GM12878 (cell line): ENCODE results near the gene SULT1C3. TPM values are rescaled to one million over a fixed set of nuclear protein-coding genes. Genes with fewer than 3 reads are reported as not detected.

ENCODE experiments used
- ATAC-seq: fragments of 200-7000 bp; cut with Tn5 transposase; 3 replicates; pipeline ENCODE4 v1.9.1; 2020; ENCODE audit warnings: mild to moderate bottlenecking, moderate library complexity
- BruUV-seq: library from RNA; stranded (reverse); fragments of 400-500 nt; replicated peaks from 2 replicates; lab custom pipeline; 2021; lab: Mats Ljungman, UMichigan
- CTCF ChIA-PET: fragments of 300-600 bp; sonication (Branson Sonifier 250); formaldehyde crosslinking; extraction: SDS; loops from one replicate; lab custom pipeline; 2021; ENCODE audit warnings: inconsistent platforms; lab: Yijun Ruan, JAX
- POLR2A ChIA-PET: fragments of 350-600 bp; formaldehyde crosslinking; extraction: SDS; loops from one replicate; lab custom pipeline; 2021; ENCODE audit warnings: inconsistent platforms; lab: Charles Lee
- RAD21 ChIA-PET: fragments of 300-600 bp; sonication (Branson Sonifier 250); formaldehyde crosslinking; loops from one replicate; lab custom pipeline; 2023; ENCODE audit warnings: antibody characterized with exemption; ENCODE audit not compliant: unreplicated experiment; lab: Charles Lee
- SMC1A ChIA-PET: fragments of 300-600 bp; sonication (Branson Sonifier 250); formaldehyde crosslinking; loops from one replicate; lab custom pipeline; 2023; ENCODE audit not compliant: unreplicated experiment, uncharacterized antibody; lab: Charles Lee
- DNase-seq: peaks from one replicate; pipeline ENCODE4 v3.0.0-alpha.2; 2011; ENCODE audit warnings: low read depth, low spot score
- FAIRE-seq: peaks from 3 replicates; lab custom pipeline; 2011; peaks lifted over from hg19 to GRCh38; lab: Jason Lieb, UNC
- H2AFZ ChIP-seq: 2 replicates; pipeline ENCODE4 v1.6.0; 2011; ENCODE audit warnings: low read depth, low read length, control low read depth; ENCODE audit not compliant: control insufficient read depth
- H3K27ac ChIP-seq: 2 replicates; pipeline ENCODE4 v1.5.1; 2011; ENCODE audit warnings: control low read depth; ENCODE audit not compliant: control insufficient read depth, insufficient read depth
- H3K27me3 ChIP-seq, 2 experiments: replicated peaks in 1 of 2; 2 replicates each; pipeline versions ENCODE4 v1.6.0 to v1.6.1; 2011; ENCODE audit warnings: low read length in 1 of 2; ENCODE audit not compliant: control insufficient read depth in 2 of 2, insufficient read depth in 2 of 2
- H3K36me3 ChIP-seq, 2 experiments: 2 replicates each; pipeline ENCODE4 v1.5.1; 2011; ENCODE audit warnings: low read length in 1 of 2; ENCODE audit not compliant: control insufficient read depth in 2 of 2, insufficient read depth in 2 of 2
- H3K4me1 ChIP-seq: 2 replicates; pipeline ENCODE4 v1.6.1; 2011; ENCODE audit warnings: mild to moderate bottlenecking, low read length, moderate library complexity, mixed read lengths; ENCODE audit not compliant: control insufficient read depth, insufficient read depth
- H3K4me2 ChIP-seq: 2 replicates; pipeline ENCODE4 v1.6.0; 2011; ENCODE audit warnings: control low read depth; ENCODE audit not compliant: control insufficient read depth, insufficient read depth
- H3K4me3 ChIP-seq: fragments of 200-600 bp; sonication (generic); 2 replicates; pipeline ENCODE4 v1.5.1; 2016
- H3K79me2 ChIP-seq: 2 replicates; pipeline ENCODE4 v1.6.0; 2011; ENCODE audit warnings: low read length; ENCODE audit not compliant: control insufficient read depth, insufficient read depth
- H3K9ac ChIP-seq: 2 replicates; pipeline ENCODE4 v1.8.0; 2011; ENCODE audit warnings: low read length, control low read depth, mixed read lengths; ENCODE audit not compliant: control insufficient read depth, insufficient read depth
- H3K9me3 ChIP-seq: replicated peaks from 3 replicates; pipeline ENCODE4 v1.5.1; 2011; ENCODE audit warnings: mild to moderate bottlenecking, low read length; ENCODE audit not compliant: control insufficient read depth, insufficient read depth
- H4K20me1 ChIP-seq: 2 replicates; pipeline ENCODE4 v1.6.0; 2011; ENCODE audit not compliant: control insufficient read depth, insufficient read depth
- CREB1 ChIP-seq: IDR thresholded peaks from 2 replicates; pipeline ENCODE4 v1.6.1; 2012; ENCODE audit warnings: low read depth, mild to moderate bottlenecking, inconsistent platforms
- HCFC1 ChIP-seq: fragments of 150-350 bp; IDR thresholded peaks from 2 replicates; pipeline ENCODE4 v1.6.1; 2014; ENCODE audit warnings: low read length
- HDAC2 ChIP-seq: fragments of 200-600 bp; sonication (generic); IDR thresholded peaks from 2 replicates; pipeline ENCODE4 v1.6.1; 2017
- IKZF1 ChIP-seq: fragments of 450-650 bp; conservative IDR thresholded peaks from 2 replicates; pipeline ENCODE4 v1.6.1; 2017; ENCODE audit warnings: antibody characterized with exemption, mild to moderate bottlenecking
- IRF3 ChIP-seq: fragments of 450-650 bp; IDR thresholded peaks from 2 replicates; pipeline ENCODE4 v1.6.1; 2014; ENCODE audit warnings: mild to moderate bottlenecking
- MAX ChIP-seq: IDR thresholded peaks from 2 replicates; pipeline ENCODE4 v1.6.1; 2012; ENCODE audit warnings: low read depth, low read length, improper control_type of control experiment
- MEF2B ChIP-seq: fragments of 450-650 bp; IDR thresholded peaks from 2 replicates; pipeline ENCODE4 v1.6.1; 2018; ENCODE audit warnings: mild to moderate bottlenecking, moderate library complexity; ENCODE audit not compliant: partially characterized antibody, poor library complexity, severe bottlenecking
- MTA3 ChIP-seq: IDR thresholded peaks from 2 replicates; pipeline ENCODE4 v1.6.1; 2012; ENCODE audit warnings: low read length, inconsistent platforms, borderline replicate concordance
- RCOR1 ChIP-seq: conservative IDR thresholded peaks from 2 replicates; pipeline ENCODE4 v1.6.1; 2012; ENCODE audit warnings: low read depth, low read length, improper control_type of control experiment
- RELA ChIP-seq: fragments of 450-650 bp; IDR thresholded peaks from 2 replicates; pipeline ENCODE4 v1.8.0; 2014; ENCODE audit warnings: borderline replicate concordance; ENCODE audit not compliant: partially characterized antibody
- RUNX3 ChIP-seq: IDR thresholded peaks from 2 replicates; pipeline ENCODE4 v1.6.1; 2012; ENCODE audit warnings: low read length, inconsistent platforms
- TCF3 ChIP-seq: IDR thresholded peaks from 2 replicates; pipeline ENCODE4 v1.6.1; 2012; ENCODE audit warnings: low read depth, mild to moderate bottlenecking, low read length, borderline replicate concordance; ENCODE audit not compliant: insufficient read depth
- ZBED1 ChIP-seq: IDR thresholded peaks from 2 replicates; pipeline ENCODE4 v1.6.1; 2016; ENCODE audit warnings: borderline replicate concordance
- in situ Hi-C: fragments of 300-500 bp; cut with MboI; formaldehyde crosslinking; loops from 9 replicates; pipeline ENCODE4 v1.14.3; 2018; ENCODE audit warnings: mixed read lengths
- intact Hi-C: fragments of 100-400 bp; cut with micrococcal nuclease; formaldehyde crosslinking; loops from one replicate; pipeline ENCODE4 v1.14.2; 2022; ENCODE audit not compliant: unreplicated experiment
- polyA plus RNA-seq, 11 experiments: library from polyadenylated mRNA; depleted of rRNA in 4 of 11; unstranded in 6 of 11; stranded (reverse) in 5 of 11; fragments of >200 nt; fragmentation: Nextera tagmentation in 4 of 11; fragmentation: Illumina TruSeq in 1 of 11; extraction: Ambion mirVana in 4 of 11; extraction: Trizol in 1 of 11; gene quantifications; 1 replicate in 1 of 11; 2 replicates in 10 of 11; pipeline versions ENCODE4 v1.2.1 to v1.2.3, GENCODE V29; 2011 to 2016; ENCODE audit warnings: inconsistent platforms in 2 of 11, missing spikeins in 2 of 11, low read depth in 1 of 11
- total RNA-seq, 4 experiments: library from RNA; depleted of rRNA in 3 of 4; stranded (reverse); fragments of >200 nt in 3 of 4; fragmentation: Illumina TruSeq in 1 of 4; extraction: Trizol in 1 of 4; gene quantifications; 2 replicates each; pipeline versions ENCODE4 v1.2.1 to v1.2.3, GENCODE V29; 2013 to 2021
- TF ChIP-seq, protein P1 (sequence below): fragments of 450-650 bp; IDR thresholded peaks from 2 replicates; pipeline ENCODE4 v1.6.1; 2016; ENCODE audit warnings: mild to moderate bottlenecking

Gene SULT1C3
- total and polyA plus RNA-seq, 10 of the 15 experiments (the other 5 are each of a cell fraction or from before 2014, with no cell fraction given) = not detected

DNA sequence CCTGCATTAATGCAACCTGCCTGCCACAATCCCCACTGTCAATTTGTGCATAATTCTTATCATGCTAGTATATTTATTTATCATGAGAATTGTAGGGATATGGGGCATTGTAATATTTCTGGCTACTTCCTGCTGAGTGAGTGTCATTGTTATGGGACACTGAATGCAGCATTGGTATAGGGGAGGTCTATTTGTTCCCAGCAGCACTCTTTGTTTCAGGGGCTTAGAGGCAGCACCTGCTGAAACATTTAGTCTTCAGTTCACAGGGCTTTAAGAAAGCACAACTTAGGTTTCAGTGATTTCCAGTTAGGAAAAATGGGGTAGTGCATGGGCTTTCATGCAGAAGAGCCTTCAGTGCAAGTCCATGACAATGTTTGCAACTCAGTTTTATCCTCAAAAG, 23.6 kb downstream of the SULT1C3 start:
- H3K9me3 ChIP-seq = no peaks in the 10 kb centered on the region
- TF ChIP-seq HDAC2 (no peak), ZBED1 (no peak), CREB1 (no peak), MTA3 (no peak), MEF2B (no peak), RELA (no peak), MAX (no peak), TCF3 (no peak), HCFC1 (no peak), RCOR1 (no peak), IKZF1 (no peak), IRF3 (no peak), RUNX3 (no peak)
- TF ChIP-seq, protein P1, sequence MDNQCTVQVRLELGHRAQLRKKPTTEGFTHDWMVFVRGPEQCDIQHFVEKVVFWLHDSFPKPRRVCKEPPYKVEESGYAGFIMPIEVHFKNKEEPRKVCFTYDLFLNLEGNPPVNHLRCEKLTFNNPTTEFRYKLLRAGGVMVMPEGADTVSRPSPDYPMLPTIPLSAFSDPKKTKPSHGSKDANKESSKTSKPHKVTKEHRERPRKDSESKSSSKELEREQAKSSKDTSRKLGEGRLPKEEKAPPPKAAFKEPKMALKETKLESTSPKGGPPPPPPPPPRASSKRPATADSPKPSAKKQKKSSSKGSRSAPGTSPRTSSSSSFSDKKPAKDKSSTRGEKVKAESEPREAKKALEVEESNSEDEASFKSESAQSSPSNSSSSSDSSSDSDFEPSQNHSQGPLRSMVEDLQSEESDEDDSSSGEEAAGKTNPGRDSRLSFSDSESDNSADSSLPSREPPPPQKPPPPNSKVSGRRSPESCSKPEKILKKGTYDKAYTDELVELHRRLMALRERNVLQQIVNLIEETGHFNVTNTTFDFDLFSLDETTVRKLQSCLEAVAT = no peak
- ChIA-PET RAD21 (no interaction called here), CTCF (no interaction called here), SMC1A (no interaction called here), POLR2A (no interaction called here)
- no peak overlapping the region for H3K4me3 ChIP-seq
- no peak overlapping the region for H3K9ac ChIP-seq
- DNase-seq = no peak
- no peaks in the 10 kb centered on the region for H3K4me1 ChIP-seq
- H3K36me3 ChIP-seq = no peaks in the 10 kb centered on the region
- in situ Hi-C loops (no loop called here), intact Hi-C loops (no loop called here)
- no peak for FAIRE-seq
- H3K27ac ChIP-seq = no peak overlapping the region
- no peaks in the 10 kb centered on the region for H3K27me3 ChIP-seq
- no peak for ATAC-seq
- no peak overlapping the region for H2AFZ ChIP-seq
- H3K4me2 ChIP-seq = no peak overlapping the region
- no TSS peak for BruUV-seq
- no peaks in the 10 kb centered on the region for H4K20me1 ChIP-seq
- no peaks in the 10 kb centered on the region for H3K79me2 ChIP-seq
